ENCODE measurements around the gene C1QTNF7.

C1QTNF7 gene

DNA sequence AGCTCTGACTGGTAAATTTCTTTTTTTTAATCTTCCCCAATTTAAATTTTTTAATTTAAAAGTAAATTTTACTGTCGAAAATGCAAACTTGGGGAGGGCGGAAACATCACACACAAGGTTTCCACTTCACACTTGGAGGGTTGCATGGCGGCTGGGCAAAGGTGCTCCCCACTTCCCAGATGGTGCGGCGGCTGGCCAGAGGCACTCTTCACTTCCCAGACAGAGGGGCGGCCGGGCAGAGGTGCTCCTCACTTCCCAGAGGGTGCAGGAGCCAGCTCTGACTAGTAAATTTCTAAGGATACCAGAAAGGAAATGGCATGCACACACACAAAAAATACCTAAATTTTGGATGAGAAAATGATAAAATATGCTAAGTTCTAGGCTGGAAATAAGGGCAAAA lies 16.4 kb downstream of the C1QTNF7 start:
- TF ChIP-seq REST (IDR thresholded peaks at IDR 0.05; ENCODE audit: insufficient read depth in 1 of 2, low read depth in 2 of 2, low read length in 2 of 2) (no peak), FOXP2 (optimal IDR thresholded peaks at IDR 0.05; ENCODE audit: borderline replicate concordance, extremely low read depth, extremely low read length, insufficient read depth) (no peak), POLR2AphosphoS5 (IDR thresholded peaks at IDR 0.05; ENCODE audit: low read depth, low read length) (no peak), TAF1 (IDR thresholded peaks at IDR 0.05; ENCODE audit: borderline replicate concordance, insufficient read depth, low read length) (no peak), SIN3A (IDR thresholded peaks at IDR 0.05; ENCODE audit: borderline replicate concordance, insufficient read depth, low read length) (no peak)

- TF ChIP-seq POLR2AphosphoS5 (IDR thresholded peaks at IDR 0.05; ENCODE audit: low read depth, low read length) (no peak), TAF1 (IDR thresholded peaks at IDR 0.05; ENCODE audit: borderline replicate concordance, insufficient read depth, low read length) (no peak), REST (IDR thresholded peaks at IDR 0.05; ENCODE audit: insufficient read depth in 1 of 2, low read depth in 2 of 2, low read length in 2 of 2) (no peak), FOXP2 (optimal IDR thresholded peaks at IDR 0.05; ENCODE audit: borderline replicate concordance, extremely low read depth, extremely low read length, insufficient read depth) (no peak), SIN3A (IDR thresholded peaks at IDR 0.05; ENCODE audit: borderline replicate concordance, insufficient read depth, low read length) (no peak)
Observed at GRCh38 chr4:15444879-15445547, 17.2 kb downstream of the C1QTNF7 start.

- TF ChIP-seq POLR2AphosphoS5 (IDR thresholded peaks at IDR 0.05; ENCODE audit: low read depth, low read length) = no peak
- no peak for TF ChIP-seq FOXP2 (optimal IDR thresholded peaks at IDR 0.05; ENCODE audit: borderline replicate concordance, extremely low read depth, extremely low read length, insufficient read depth)
- TF ChIP-seq TAF1 (IDR thresholded peaks at IDR 0.05; ENCODE audit: borderline replicate concordance, insufficient read depth, low read length) = no peak
- TF ChIP-seq SIN3A (IDR thresholded peaks at IDR 0.05; ENCODE audit: borderline replicate concordance, insufficient read depth, low read length) = no peak
- no peak for TF ChIP-seq REST (IDR thresholded peaks at IDR 0.05; ENCODE audit: insufficient read depth in 1 of 2, low read depth in 2 of 2, low read length in 2 of 2)
Observed at GRCh38 chr4:15451181-15451865, 23.5 kb downstream of the C1QTNF7 start.

- TF ChIP-seq FOXP2 (optimal IDR thresholded peaks at IDR 0.05; ENCODE audit: borderline replicate concordance, extremely low read depth, extremely low read length, insufficient read depth) (no peak), TAF1 (IDR thresholded peaks at IDR 0.05; ENCODE audit: borderline replicate concordance, insufficient read depth, low read length) (no peak), REST (IDR thresholded peaks at IDR 0.05; ENCODE audit: insufficient read depth in 1 of 2, low read depth in 2 of 2, low read length in 2 of 2) (no peak), SIN3A (IDR thresholded peaks at IDR 0.05; ENCODE audit: borderline replicate concordance, insufficient read depth, low read length) (no peak), POLR2AphosphoS5 (IDR thresholded peaks at IDR 0.05; ENCODE audit: low read depth, low read length) (no peak)
Observed at GRCh38 chr4:15451866-15452765, 24.3 kb downstream of the C1QTNF7 start.
